CD4-positive, alpha-beta T cell (primary cell): ENCODE results near the gene ADAM30. TPM values are rescaled to one million over a fixed set of nuclear protein-coding genes. Genes with fewer than 3 reads are reported as not detected.

Experiments used
- ATAC-seq: fragments of 200-7000 bp; cut with Tn5 transposase; one replicate; pipeline ENCODE4 v1.10.0; 2022; ENCODE audit warnings: mild to moderate bottlenecking; ENCODE audit not compliant: poor library complexity
- CTCF ChIA-PET: fragments of 350-600 bp; sonication (Branson Sonifier 250); formaldehyde crosslinking; loops from one replicate; lab custom pipeline; 2021; ENCODE audit warnings: antibody characterized with exemption, inconsistent platforms; lab: Charles Lee
- POLR2A ChIA-PET: fragments of 350-600 bp; sonication (Branson Sonifier 250); formaldehyde crosslinking; loops from one replicate; lab custom pipeline; 2021; ENCODE audit warnings: antibody characterized with exemption, inconsistent platforms; lab: Charles Lee
- DNase-seq, 14 experiments: peaks; one replicate each; pipeline ENCODE4 v3.0.0-alpha.2; 2013 to 2020; ENCODE audit warnings: mixed read lengths in 2 of 14
- H3K27ac ChIP-seq, 2 donors: one replicate each; pipeline versions ENCODE4 v1.5.1 to v1.7.0; 2013; ENCODE audit warnings: low read length in 2 of 2, low read depth in 1 of 2, mild to moderate bottlenecking in 1 of 2
- H3K27me3 ChIP-seq, 2 experiments: 1 replicate in 1 of 2; 2 replicates in 1 of 2; pipeline versions ENCODE4 v1.6.1 to v1.7.0; 2013; ENCODE audit warnings: low read length in 2 of 2, control low read depth in 1 of 2, mild to moderate bottlenecking in 1 of 2, moderate library complexity in 1 of 2; ENCODE audit not compliant: insufficient read depth in 2 of 2, control insufficient read depth in 1 of 2
- H3K36me3 ChIP-seq: one replicate; pipeline ENCODE4 v1.6.1; 2013; ENCODE audit warnings: low read length, control low read depth; ENCODE audit not compliant: insufficient read depth
- H3K4me1 ChIP-seq: one replicate; pipeline ENCODE4 v1.6.1; 2013; ENCODE audit warnings: low read length, control low read depth; ENCODE audit not compliant: insufficient read depth
- H3K4me3 ChIP-seq: one replicate; pipeline ENCODE4 v1.5.1; 2013; ENCODE audit warnings: mild to moderate bottlenecking, low read length, moderate library complexity
- H3K9me3 ChIP-seq, 2 experiments: 1 replicate in 1 of 2; 2 replicates in 1 of 2; pipeline versions ENCODE4 v1.6.1 to v1.7.0; 2013; ENCODE audit warnings: low read length in 2 of 2, mild to moderate bottlenecking in 2 of 2, control low read depth in 1 of 2, moderate library complexity in 1 of 2; ENCODE audit not compliant: control insufficient read depth in 1 of 2, insufficient read depth in 1 of 2
- H3K27ac Mint-ChIP-seq: one replicate; pipeline ENCODE4 v1.8.0; 2020; ENCODE audit warnings: mixed read lengths
- H3K27me3 Mint-ChIP-seq: one replicate; pipeline ENCODE4 v1.8.0; 2021; ENCODE audit warnings: mixed read lengths
- H3K36me3 Mint-ChIP-seq: one replicate; pipeline ENCODE4 v1.8.0; 2021; ENCODE audit warnings: low read depth, mixed read lengths
- H3K4me1 Mint-ChIP-seq: one replicate; pipeline ENCODE4 v1.8.0; 2021; ENCODE audit warnings: low read depth, mixed read lengths
- H3K4me3 Mint-ChIP-seq: one replicate; pipeline ENCODE4 v1.8.0; 2020; ENCODE audit warnings: mild to moderate bottlenecking, mixed read lengths
- H3K9me3 Mint-ChIP-seq: one replicate; pipeline ENCODE4 v1.8.0; 2020; ENCODE audit warnings: mixed read lengths
- intact Hi-C, 2 experiments: fragments of 100-400 bp; cut with DNase I in 1 of 2; cut with micrococcal nuclease in 1 of 2; formaldehyde crosslinking; loops; one replicate each; pipeline versions ENCODE4 v1.15.1 to v1.9.0; 2023 to 2025; cut with DNase I, micrococcal nuclease
- polyA plus RNA-seq, 2 donors: library from polyadenylated mRNA; unstranded; fragments of 120-200 nt; gene quantifications; one replicate each; pipeline ENCODE4 v1.2.1, GENCODE V29; 2013
- total RNA-seq, 174 experiments: library from RNA in 2 of 174; stranded (reverse) in 2 of 174; gene quantifications; one replicate each; pipeline ENCODE4 v1.2.3 and lab custom pipeline; 2021 to 2026
- TF ChIP-seq, protein P1 (sequence below): fragments of 200-600 bp; IDR thresholded peaks from one replicate; pipeline ENCODE4 v1.8.0; 2022; ENCODE audit warnings: antibody characterized with exemption, mild to moderate bottlenecking

The ADAM30 gene
- total RNA-seq (not detected), total RNA-seq (lab: John Stamatoyannopoulos, UW) (0 to 0.12 (median 0) reads per million in 172 experiments)
- polyA plus RNA-seq (2013, experiment 1 of 2) = not detected
- not detected for polyA plus RNA-seq (2013, experiment 2 of 2)

DNA sequence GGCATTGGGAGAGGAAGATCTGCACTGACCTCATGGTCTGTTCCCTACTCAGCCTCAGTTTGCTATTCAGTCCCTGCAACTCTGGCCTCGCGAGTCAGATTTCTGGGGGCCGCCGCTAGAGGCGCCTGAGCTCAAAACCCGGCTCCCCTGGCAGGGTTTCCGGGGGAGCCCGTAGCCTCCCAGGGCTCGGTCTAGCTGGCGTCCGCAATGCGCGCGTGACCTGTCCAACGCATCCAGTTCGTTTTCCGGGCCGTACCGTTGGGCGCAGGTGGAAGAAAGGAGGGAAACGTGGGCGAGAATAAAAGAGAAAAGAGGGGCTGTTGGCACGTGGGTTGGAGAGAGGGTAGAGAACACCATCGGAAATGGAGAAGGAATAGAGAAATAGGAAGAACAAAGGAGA is at the start of gene ADAM30:
TSS of gene ADAM30 (minus strand) at position 213 of the 400 bp plus-strand sequence. CDS start at position 34, 179 bp downstream.
- intact Hi-C loops = no loop called here
- H3K27me3 ChIP-seq = no peaks in the 10 kb centered on the region

DNA sequence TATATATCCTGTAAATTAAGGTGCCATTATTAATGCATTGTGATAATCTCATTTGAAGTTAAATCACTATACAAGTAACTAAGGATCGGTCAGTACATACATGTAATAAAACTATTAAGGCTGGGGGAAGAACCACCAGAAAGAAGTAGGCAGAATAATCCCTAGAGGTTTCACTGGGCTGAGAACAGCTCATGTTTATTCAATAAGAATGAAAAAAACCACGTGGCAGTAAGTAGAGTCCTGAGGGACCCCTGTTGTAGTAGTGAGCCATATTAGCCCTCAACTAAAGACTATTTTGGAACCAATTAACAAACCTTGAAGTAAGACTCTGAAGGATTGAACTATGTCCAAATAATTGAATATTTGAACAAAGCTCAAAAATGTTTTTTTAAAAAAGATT is 46.9 kb upstream of the ADAM30 start:
- POLR2A ChIA-PET = no interaction called here

More for the DNA sequence above, at the start of gene ADAM30:
- Mint-ChIP-seq H3K36me3 (no peaks in the 10 kb centered on the region), H3K9me3 (no peaks in the 10 kb centered on the region), H3K27me3 (peaks cover 1% of the 10 kb centered on the region), H3K27ac (no peak within 1 kb of the TSS), H3K4me1 (no peaks in the 10 kb centered on the region), H3K4me3 (no peak within 1 kb of the TSS)
- no peaks in the 10 kb centered on the region for H3K4me1 ChIP-seq
- no peaks in the 10 kb centered on the region for H3K36me3 ChIP-seq
- peaks cover 0 to 3% of the 10 kb centered on the region in 2 experiments for H3K9me3 ChIP-seq
- CTCF ChIA-PET = no interaction called here
- TF ChIP-seq, protein P1, sequence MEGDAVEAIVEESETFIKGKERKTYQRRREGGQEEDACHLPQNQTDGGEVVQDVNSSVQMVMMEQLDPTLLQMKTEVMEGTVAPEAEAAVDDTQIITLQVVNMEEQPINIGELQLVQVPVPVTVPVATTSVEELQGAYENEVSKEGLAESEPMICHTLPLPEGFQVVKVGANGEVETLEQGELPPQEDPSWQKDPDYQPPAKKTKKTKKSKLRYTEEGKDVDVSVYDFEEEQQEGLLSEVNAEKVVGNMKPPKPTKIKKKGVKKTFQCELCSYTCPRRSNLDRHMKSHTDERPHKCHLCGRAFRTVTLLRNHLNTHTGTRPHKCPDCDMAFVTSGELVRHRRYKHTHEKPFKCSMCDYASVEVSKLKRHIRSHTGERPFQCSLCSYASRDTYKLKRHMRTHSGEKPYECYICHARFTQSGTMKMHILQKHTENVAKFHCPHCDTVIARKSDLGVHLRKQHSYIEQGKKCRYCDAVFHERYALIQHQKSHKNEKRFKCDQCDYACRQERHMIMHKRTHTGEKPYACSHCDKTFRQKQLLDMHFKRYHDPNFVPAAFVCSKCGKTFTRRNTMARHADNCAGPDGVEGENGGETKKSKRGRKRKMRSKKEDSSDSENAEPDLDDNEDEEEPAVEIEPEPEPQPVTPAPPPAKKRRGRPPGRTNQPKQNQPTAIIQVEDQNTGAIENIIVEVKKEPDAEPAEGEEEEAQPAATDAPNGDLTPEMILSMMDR = no peak
- H3K4me3 ChIP-seq = no peak within 1 kb of the TSS
- POLR2A ChIA-PET = no interaction called here
- ATAC-seq = no peak
- H3K27ac ChIP-seq = no peak within 1 kb of the TSS
- DNase-seq = no peak

DNA sequence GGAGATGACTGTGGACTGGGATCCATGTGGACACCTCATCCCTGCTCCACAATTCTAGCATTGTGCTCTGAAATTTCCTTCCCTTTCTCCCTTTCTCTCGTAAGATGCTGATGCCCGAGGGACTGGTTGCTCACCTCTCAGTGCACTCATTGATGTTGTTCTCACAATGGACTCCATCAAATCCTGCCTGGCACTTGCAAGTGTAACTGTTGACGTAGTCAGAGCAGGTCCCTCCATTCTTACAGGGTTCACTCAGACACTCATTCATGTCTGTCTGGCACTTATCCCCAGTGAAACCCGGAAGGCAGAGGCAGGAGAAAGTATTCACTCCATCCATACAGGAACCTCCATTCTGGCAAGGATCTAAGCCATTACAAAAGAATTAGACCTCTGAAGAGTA is 45.1 kb upstream of the ADAM30 start:
- Mint-ChIP-seq H3K27me3 (no peaks in the 10 kb centered on the region), H3K9me3 (no peaks in the 10 kb centered on the region), H3K36me3 (peaks cover 78% of the 10 kb centered on the region), H3K4me1 (peaks cover 12% of the 10 kb centered on the region), H3K4me3 (no peak overlapping the region), H3K27ac (no peak overlapping the region)
- TF ChIP-seq, protein P1 = no peak
- CTCF ChIA-PET = interaction anchor here (1.3 kb wide), 1 partner anchor 26 kb away, joined by 3 read pairs; no protein-coding TSS in a partner anchor
- H3K36me3 ChIP-seq = peaks cover 50% of the 10 kb centered on the region
- H3K4me3 ChIP-seq = no peak overlapping the region
- POLR2A ChIA-PET = interaction anchor here (1.0 kb wide), 1 partner anchor 15 kb away, joined by 3 read pairs; no protein-coding TSS in a partner anchor
- H3K4me1 ChIP-seq = no peaks in the 10 kb centered on the region
- no peaks in the 10 kb centered on the region for H3K27me3 ChIP-seq
- no peak for DNase-seq
- ATAC-seq = no peak
- H3K9me3 ChIP-seq = no peaks in the 10 kb centered on the region
- intact Hi-C loops = loop anchor here in 1 of 2 experiments (10.0 kb wide), 1 partner anchor 203 kb away; no protein-coding TSS in a partner anchor
- no peak overlapping the region for H3K27ac ChIP-seq

More for the DNA sequence above, 46.9 kb upstream of the ADAM30 start:
- Mint-ChIP-seq H3K27ac (no peak overlapping the region), H3K4me3 (no peak overlapping the region), H3K4me1 (peaks cover 12% of the 10 kb centered on the region), H3K9me3 (no peaks in the 10 kb centered on the region), H3K27me3 (no peaks in the 10 kb centered on the region), H3K36me3 (peaks cover 78% of the 10 kb centered on the region)
- Histone ChIP-seq H3K9me3 (no peaks in the 10 kb centered on the region), H3K27ac (no peak overlapping the region), H3K4me1 (no peaks in the 10 kb centered on the region), H3K27me3 (no peaks in the 10 kb centered on the region), H3K36me3 (peaks cover 36% of the 10 kb centered on the region), H3K4me3 (no peak overlapping the region)
- CTCF ChIA-PET = no interaction called here
- TF ChIP-seq, protein P1 = no peak
- DNase-seq (no peak), ATAC-seq (no peak)
- intact Hi-C loops = loop anchor here in 1 of 2 experiments (10.0 kb wide), 1 partner anchor 202 kb away; no protein-coding TSS in a partner anchor
